Right ventricle myocardium superior (tissue), 1 donor: ENCODE data around the gene INPP5A. TPM values are rescaled to one million over a fixed set of nuclear protein-coding genes. Genes with fewer than 3 reads are reported as not detected.

Experiments
- ATAC-seq: fragments of 200-7000 bp; cut with Tn5 transposase; one replicate; pipeline ENCODE4 v1.9.1; 2020; ENCODE audit warnings: mild to moderate bottlenecking; ENCODE audit not compliant: poor library complexity
- DNase-seq: peaks from one replicate; pipeline ENCODE4 v3.0.0-alpha.2; 2020
- intact Hi-C: fragments of 100-400 bp; cut with DNase I; formaldehyde crosslinking; loops from one replicate; pipeline ENCODE4 v1.11.2; 2022
- total RNA-seq: library from RNA; stranded (reverse); fragmentation: NEBNext Ultra II Directional; extraction: Animal tissue kit (Norgen Biotek cat#: 25700); gene quantifications from one replicate; pipeline ENCODE4 v1.2.1, GENCODE V29; 2021
- donor health status: DM: no; HTN: yes; CAD: no; lungs with severe emphysema.

Gene INPP5A
- total RNA-seq, 1 donor from 2014 or later = 99.1 TPM

- ATAC-seq (no peak), DNase-seq (peak; percentile 20)
- intact Hi-C loops = no loop called here
Measured at GRCh38 chr10:132714986-132715775, 177.6 kb downstream of the INPP5A start.

GRCh38 chr10:132715776-132716680 is 178.4 kb downstream of the INPP5A start:
- peak; percentile 18 for ATAC-seq
- peak; percentile 43 for DNase-seq
- intact Hi-C loops = no loop called here

- ATAC-seq (no peak), DNase-seq (peak; percentile 29)
- intact Hi-C loops = no loop called here
Measured at GRCh38 chr10:132716691-132717490, 179.3 kb downstream of the INPP5A start.

- intact Hi-C loops = no loop called here
- no peak for ATAC-seq
- DNase-seq = no peak
Measured at GRCh38 chr10:132721725-132722124, 184.1 kb downstream of the INPP5A start.

- DNase-seq (no peak), ATAC-seq (peak; percentile 49)
- intact Hi-C loops = no loop called here
Measured at GRCh38 chr10:132722394-132723329, 185.1 kb downstream of the INPP5A start.

- no peak for ATAC-seq
- DNase-seq = no peak
- intact Hi-C loops = no loop called here
Measured at GRCh38 chr10:132723330-132723970, 185.9 kb downstream of the INPP5A start.

- ATAC-seq = no peak
- intact Hi-C loops = no loop called here
Measured at GRCh38 chr10:132724446-132724845, 186.9 kb downstream of the INPP5A start.

GRCh38 chr10:132725202-132725601 is 187.6 kb downstream of the INPP5A start:
- no peak for DNase-seq
- no peak for ATAC-seq
- intact Hi-C loops = no loop called here

More at GRCh38 chr10:132724446-132724845, 186.9 kb downstream of the INPP5A start:
- no peak for DNase-seq

- ATAC-seq (no peak), DNase-seq (no peak)
- intact Hi-C loops = no loop called here
Measured at GRCh38 chr10:132726194-132726593, 188.6 kb downstream of the INPP5A start.

- intact Hi-C loops = no loop called here
- ATAC-seq (no peak), DNase-seq (no peak)
Measured at GRCh38 chr10:132726951-132727350, 189.4 kb downstream of the INPP5A start.

GRCh38 chr10:132727411-132727810 is 189.8 kb downstream of the INPP5A start:
- ATAC-seq = no peak
- DNase-seq = no peak
- intact Hi-C loops = no loop called here

GRCh38 chr10:132728321-132728720 is 190.7 kb downstream of the INPP5A start:
- no peak for DNase-seq
- ATAC-seq = no peak

GRCh38 chr10:132728741-132729140 is 191.2 kb downstream of the INPP5A start:
- DNase-seq = no peak
- intact Hi-C loops = no loop called here

More at GRCh38 chr10:132728321-132728720, 190.7 kb downstream of the INPP5A start:
- intact Hi-C loops = no loop called here

GRCh38 chr10:132729810-132730572 is 192.4 kb downstream of the INPP5A start:
- intact Hi-C loops = loop anchor here (10.0 kb wide), 1 partner anchor 65 kb away; no protein-coding TSS in a partner anchor
- no peak for ATAC-seq
- no peak for DNase-seq

More at GRCh38 chr10:132728741-132729140, 191.2 kb downstream of the INPP5A start:
- no peak for ATAC-seq

- no peak for ATAC-seq
- intact Hi-C loops = loop anchor here (10.0 kb wide), 1 partner anchor 66 kb away; no protein-coding TSS in a partner anchor
Measured at GRCh38 chr10:132730573-132730953, 193.0 kb downstream of the INPP5A start.

GRCh38 chr10:132732518-132732917 is 194.9 kb downstream of the INPP5A start:
- ATAC-seq (no peak), DNase-seq (no peak)
- intact Hi-C loops = loop anchor here (10.0 kb wide), 1 partner anchor 68 kb away; no protein-coding TSS in a partner anchor

More at GRCh38 chr10:132730573-132730953, 193.0 kb downstream of the INPP5A start:
- DNase-seq = no peak
